ENCODE measurements around the gene MCF2L2.
A peak's percentile ranks its signal among the peaks of the same experiment; 100 is the strongest.
"Not testable (repeated sequence)": the region's sequence is repeated elsewhere in the genome, so short reads cannot be mapped to it uniquely, and the experiment has no call there.

Gene MCF2L2

DNA sequence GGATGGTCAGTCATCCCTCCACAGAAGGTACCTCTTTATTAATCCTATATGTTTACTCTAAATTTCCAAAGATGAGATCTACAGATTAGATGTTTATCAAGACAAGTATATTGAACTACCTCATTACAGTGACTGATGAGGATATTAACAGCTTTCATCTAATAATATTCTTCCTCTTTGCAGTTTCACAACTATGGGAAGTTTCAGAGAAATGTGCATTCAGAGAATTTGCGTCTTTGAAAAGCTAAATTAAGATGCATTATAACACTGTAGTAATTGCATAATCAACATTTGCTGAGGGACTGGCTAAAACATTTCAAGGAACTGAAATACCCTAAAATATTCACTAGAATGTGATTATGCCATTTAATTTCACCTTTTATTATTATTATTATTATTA is 46.7 kb downstream of the MCF2L2 start:
- H3K4me1 ChIP-seq (ENCODE audit: control insufficient read depth, insufficient read depth, low read length, unreplicated experiment), result peaks cover 19% of the 10 kb centered on the region
- peak overlapping the region; percentile 70 for H2AFZ ChIP-seq (ENCODE audit: low read length, unreplicated experiment)
- no peaks in the 10 kb centered on the region for H3K79me2 ChIP-seq (ENCODE audit: control insufficient read depth, insufficient read depth, low read length, unreplicated experiment)
- H3K27me3 ChIP-seq (ENCODE audit: insufficient read depth, low read length), result no peaks in the 10 kb centered on the region
- no peaks in the 10 kb centered on the region for H3K36me3 ChIP-seq (ENCODE audit: insufficient read depth, low read length)
- H3K4me3 ChIP-seq (ENCODE audit: low read depth, low read length), result no peak overlapping the region
- peak overlapping the region; percentile 50 for H3K27ac ChIP-seq (ENCODE audit: low read depth, low read length)

DNA sequence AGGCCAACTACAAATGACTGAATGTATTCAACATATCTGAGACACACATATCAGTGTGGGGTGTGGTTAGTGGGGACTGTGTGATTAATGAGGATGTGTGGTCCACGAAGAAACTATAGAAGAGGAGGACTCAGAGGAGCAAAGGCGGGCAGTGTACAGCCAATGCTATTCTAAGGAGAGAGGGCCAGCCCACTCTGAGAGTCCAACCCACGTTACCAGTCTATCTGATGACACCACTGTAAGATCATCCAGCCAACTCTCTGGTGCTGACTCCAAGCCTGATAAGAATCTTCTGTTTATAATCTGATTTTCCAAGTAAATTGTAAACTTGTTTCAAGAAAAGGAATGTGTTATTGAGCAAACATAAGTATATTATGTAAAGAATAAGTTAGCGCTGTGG is 47.2 kb downstream of the MCF2L2 start:
- H3K79me2 ChIP-seq (ENCODE audit: control insufficient read depth, insufficient read depth, low read length, unreplicated experiment), result no peaks in the 10 kb centered on the region
- no peaks in the 10 kb centered on the region for H3K27me3 ChIP-seq (ENCODE audit: insufficient read depth, low read length)
- peak overlapping the region; percentile 50 for H3K27ac ChIP-seq (ENCODE audit: low read depth, low read length)
- no peak overlapping the region for H3K4me3 ChIP-seq (ENCODE audit: low read depth, low read length)
- peaks cover 19% of the 10 kb centered on the region for H3K4me1 ChIP-seq (ENCODE audit: control insufficient read depth, insufficient read depth, low read length, unreplicated experiment)
- no peaks in the 10 kb centered on the region for H3K36me3 ChIP-seq (ENCODE audit: insufficient read depth, low read length)
- H2AFZ ChIP-seq (ENCODE audit: low read length, unreplicated experiment), result peak overlapping the region; percentile 70

DNA sequence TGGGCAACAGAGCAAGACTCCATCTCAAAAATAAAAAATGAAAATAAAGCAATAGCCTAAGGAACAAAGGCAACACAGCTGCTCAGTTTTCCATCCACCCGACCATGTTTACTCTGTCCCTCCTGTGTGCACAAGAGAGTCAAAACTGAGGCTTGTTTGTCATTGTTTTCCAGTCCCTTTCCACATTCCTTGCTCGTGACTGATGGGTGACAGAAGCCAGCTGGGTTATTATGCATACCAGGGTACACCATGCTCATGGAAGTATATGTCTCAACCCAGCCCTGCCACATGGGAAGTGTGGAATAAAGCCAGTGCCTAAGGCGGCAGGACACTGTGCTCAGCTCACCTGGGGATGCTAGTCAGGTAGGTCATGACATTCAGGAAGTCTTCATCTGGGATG is 49.5 kb downstream of the MCF2L2 start:
- no peak overlapping the region for H2AFZ ChIP-seq (ENCODE audit: low read length, unreplicated experiment)

GRCh38 chr3:183378545-183378944 is 49.9 kb downstream of the MCF2L2 start:
- no peak overlapping the region for H3K27ac ChIP-seq (ENCODE audit: low read depth, low read length)
- peaks cover 15% of the 10 kb centered on the region for H3K4me1 ChIP-seq (ENCODE audit: control insufficient read depth, insufficient read depth, low read length, unreplicated experiment)
- H3K4me3 ChIP-seq (ENCODE audit: low read depth, low read length), result no peak overlapping the region
- H3K36me3 ChIP-seq (ENCODE audit: insufficient read depth, low read length), result no peaks in the 10 kb centered on the region
- H3K27me3 ChIP-seq (ENCODE audit: insufficient read depth, low read length), result no peaks in the 10 kb centered on the region
- H3K79me2 ChIP-seq (ENCODE audit: control insufficient read depth, insufficient read depth, low read length, unreplicated experiment), result no peaks in the 10 kb centered on the region
- no peak overlapping the region for H2AFZ ChIP-seq (ENCODE audit: low read length, unreplicated experiment)

More for the DNA sequence above, 49.5 kb downstream of the MCF2L2 start:
- H3K4me1 ChIP-seq (ENCODE audit: control insufficient read depth, insufficient read depth, low read length, unreplicated experiment), result peaks cover 15% of the 10 kb centered on the region
- H3K36me3 ChIP-seq (ENCODE audit: insufficient read depth, low read length), result no peaks in the 10 kb centered on the region
- H3K27ac ChIP-seq (ENCODE audit: low read depth, low read length), result no peak overlapping the region
- no peak overlapping the region for H3K4me3 ChIP-seq (ENCODE audit: low read depth, low read length)
- H3K79me2 ChIP-seq (ENCODE audit: control insufficient read depth, insufficient read depth, low read length, unreplicated experiment), result no peaks in the 10 kb centered on the region
- H3K27me3 ChIP-seq (ENCODE audit: insufficient read depth, low read length), result no peaks in the 10 kb centered on the region

- Histone ChIP-seq H3K36me3 (ENCODE audit: insufficient read depth, low read length) (no peaks in the 10 kb centered on the region), H3K4me1 (ENCODE audit: control insufficient read depth, insufficient read depth, low read length, unreplicated experiment) (peaks cover 15% of the 10 kb centered on the region), H2AFZ (ENCODE audit: low read length, unreplicated experiment) (no peak overlapping the region), H3K4me3 (ENCODE audit: low read depth, low read length) (no peak overlapping the region), H3K27ac (ENCODE audit: low read depth, low read length) (no peak overlapping the region), H3K79me2 (ENCODE audit: control insufficient read depth, insufficient read depth, low read length, unreplicated experiment) (no peaks in the 10 kb centered on the region), H3K27me3 (ENCODE audit: insufficient read depth, low read length) (no peaks in the 10 kb centered on the region)
Measured at GRCh38 chr3:183378008-183378407, 50.4 kb downstream of the MCF2L2 start.

DNA sequence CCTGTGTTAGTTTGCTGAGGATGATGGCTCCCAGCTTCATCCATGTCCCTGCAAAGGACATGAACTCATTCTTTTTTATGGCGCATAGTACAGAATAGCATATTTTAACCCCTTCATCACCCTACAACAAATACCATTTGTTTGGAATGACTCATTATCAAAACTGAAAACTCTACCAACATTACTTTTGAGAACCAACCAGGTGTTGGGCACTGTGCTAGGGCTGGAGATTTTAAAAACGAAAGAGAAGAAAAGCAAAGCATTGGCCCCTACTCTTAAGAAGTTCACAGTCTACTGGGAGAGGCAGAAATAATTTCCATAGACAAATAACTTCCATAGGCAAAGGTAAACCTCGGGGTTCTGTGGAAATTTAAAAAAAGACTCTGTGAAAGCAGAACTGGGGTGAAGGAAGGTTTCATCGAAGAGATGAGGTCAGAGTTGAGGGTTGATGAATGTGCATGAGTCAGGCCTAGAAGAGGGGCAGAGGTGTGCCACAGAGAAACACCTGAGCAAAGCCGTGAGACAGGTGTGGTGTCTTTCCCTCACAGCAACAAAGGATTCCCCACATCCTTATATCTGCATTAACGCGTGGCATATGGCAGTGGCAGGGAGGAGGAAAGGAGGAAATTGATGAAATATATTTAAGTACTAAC is 51.0 kb downstream of the MCF2L2 start:
- Histone ChIP-seq H3K4me3 (ENCODE audit: low read depth, low read length) (no peak overlapping the region), H3K79me2 (ENCODE audit: control insufficient read depth, insufficient read depth, low read length, unreplicated experiment) (no peaks in the 10 kb centered on the region), H3K27me3 (ENCODE audit: insufficient read depth, low read length) (no peaks in the 10 kb centered on the region), H3K4me1 (ENCODE audit: control insufficient read depth, insufficient read depth, low read length, unreplicated experiment) (peaks cover 20% of the 10 kb centered on the region), H2AFZ (ENCODE audit: low read length, unreplicated experiment) (no peak overlapping the region), H3K36me3 (ENCODE audit: insufficient read depth, low read length) (no peaks in the 10 kb centered on the region), H3K27ac (ENCODE audit: low read depth, low read length) (no peak overlapping the region)

GRCh38 chr3:183375787-183376186 is 52.6 kb downstream of the MCF2L2 start:
- no peaks in the 10 kb centered on the region for H3K36me3 ChIP-seq (ENCODE audit: insufficient read depth, low read length)
- no peak overlapping the region for H3K4me3 ChIP-seq (ENCODE audit: low read depth, low read length)
- H3K79me2 ChIP-seq (ENCODE audit: control insufficient read depth, insufficient read depth, low read length, unreplicated experiment), result no peaks in the 10 kb centered on the region

DNA sequence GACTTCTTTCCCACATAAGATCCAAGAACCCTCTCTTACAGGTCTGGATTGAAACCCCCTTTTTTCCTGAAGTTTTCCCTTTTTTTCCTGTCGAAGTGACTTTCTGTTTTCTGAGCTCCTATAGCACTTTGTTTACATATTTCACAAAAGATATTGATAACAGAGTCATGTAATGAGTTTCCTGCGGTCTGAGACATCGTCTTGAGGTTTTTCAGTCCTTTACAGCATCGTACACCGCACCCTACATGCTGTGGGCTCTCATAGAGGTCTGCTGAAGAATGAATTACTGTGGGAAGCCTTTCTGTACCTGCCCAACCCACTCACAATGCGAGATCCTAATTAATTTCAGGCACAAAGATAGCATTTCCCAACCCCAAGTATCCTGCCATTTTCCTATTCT is 53.1 kb downstream of the MCF2L2 start:
- Histone ChIP-seq H3K36me3 (ENCODE audit: insufficient read depth, low read length) (no peaks in the 10 kb centered on the region), H3K79me2 (ENCODE audit: control insufficient read depth, insufficient read depth, low read length, unreplicated experiment) (no peaks in the 10 kb centered on the region), H3K4me3 (ENCODE audit: low read depth, low read length) (no peak overlapping the region), H3K27me3 (ENCODE audit: insufficient read depth, low read length) (no peaks in the 10 kb centered on the region), H2AFZ (ENCODE audit: low read length, unreplicated experiment) (no peak overlapping the region), H3K4me1 (ENCODE audit: control insufficient read depth, insufficient read depth, low read length, unreplicated experiment) (peaks cover 28% of the 10 kb centered on the region), H3K27ac (ENCODE audit: low read depth, low read length) (no peak overlapping the region)

More at GRCh38 chr3:183375787-183376186, 52.6 kb downstream of the MCF2L2 start:
- peaks cover 24% of the 10 kb centered on the region for H3K4me1 ChIP-seq (ENCODE audit: control insufficient read depth, insufficient read depth, low read length, unreplicated experiment)
- no peak overlapping the region for H2AFZ ChIP-seq (ENCODE audit: low read length, unreplicated experiment)
- no peaks in the 10 kb centered on the region for H3K27me3 ChIP-seq (ENCODE audit: insufficient read depth, low read length)
- no peak overlapping the region for H3K27ac ChIP-seq (ENCODE audit: low read depth, low read length)

DNA sequence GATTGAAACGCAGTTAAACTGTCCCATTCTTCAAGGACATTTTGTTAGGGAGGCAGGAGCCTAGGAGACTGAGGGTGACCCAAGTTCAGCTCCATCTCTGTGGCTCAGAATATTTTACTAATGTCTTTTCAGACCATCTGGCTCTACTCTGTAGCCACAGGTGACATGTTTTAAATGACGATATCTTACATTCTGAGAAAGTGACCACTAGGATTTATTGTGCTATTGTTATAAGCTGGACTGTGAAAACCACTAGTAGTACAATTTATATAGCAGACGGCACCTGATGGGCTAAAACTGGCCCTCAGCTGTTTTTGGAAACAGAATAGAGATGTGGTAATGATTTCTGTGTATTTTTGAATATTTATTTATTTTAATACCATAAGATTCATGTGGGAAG is 55.5 kb downstream of the MCF2L2 start:
- no peak overlapping the region for H2AFZ ChIP-seq (ENCODE audit: low read length, unreplicated experiment)
- H3K4me3 ChIP-seq (ENCODE audit: low read depth, low read length), result no peak overlapping the region
- peaks cover 41% of the 10 kb centered on the region for H3K4me1 ChIP-seq (ENCODE audit: control insufficient read depth, insufficient read depth, low read length, unreplicated experiment)
- H3K36me3 ChIP-seq (ENCODE audit: insufficient read depth, low read length), result no peaks in the 10 kb centered on the region
- H3K79me2 ChIP-seq (ENCODE audit: control insufficient read depth, insufficient read depth, low read length, unreplicated experiment), result no peaks in the 10 kb centered on the region
- no peaks in the 10 kb centered on the region for H3K27me3 ChIP-seq (ENCODE audit: insufficient read depth, low read length)
- peak overlapping the region; percentile 99 for H3K27ac ChIP-seq (ENCODE audit: low read depth, low read length)

GRCh38 chr3:183371600-183371968 is 56.8 kb downstream of the MCF2L2 start:
- not testable (repeated sequence) for H3K27me3 ChIP-seq (ENCODE audit: insufficient read depth, low read length); H3K4me3 ChIP-seq (ENCODE audit: low read depth, low read length); H3K36me3 ChIP-seq (ENCODE audit: insufficient read depth, low read length); H3K79me2 ChIP-seq (ENCODE audit: control insufficient read depth, insufficient read depth, low read length, unreplicated experiment); H2AFZ ChIP-seq (ENCODE audit: low read length, unreplicated experiment)
- Histone ChIP-seq H3K27ac (ENCODE audit: low read depth, low read length) (peak overlapping the region; percentile 99), H3K4me1 (ENCODE audit: control insufficient read depth, insufficient read depth, low read length, unreplicated experiment) (peaks cover 35% of the 10 kb centered on the region)

- Histone ChIP-seq H3K27ac (ENCODE audit: low read depth, low read length) (peak overlapping the region; percentile 99), H3K79me2 (ENCODE audit: control insufficient read depth, insufficient read depth, low read length, unreplicated experiment) (no peaks in the 10 kb centered on the region), H3K4me3 (ENCODE audit: low read depth, low read length) (peak overlapping the region; percentile 21; the same call in 1 of the 2 replicates), H3K27me3 (ENCODE audit: insufficient read depth, low read length) (no peaks in the 10 kb centered on the region), H2AFZ (ENCODE audit: low read length, unreplicated experiment) (no peak overlapping the region), H3K36me3 (ENCODE audit: insufficient read depth, low read length) (no peaks in the 10 kb centered on the region), H3K4me1 (ENCODE audit: control insufficient read depth, insufficient read depth, low read length, unreplicated experiment) (peaks cover 35% of the 10 kb centered on the region)
Measured at GRCh38 chr3:183370391-183370790, 58.0 kb downstream of the MCF2L2 start.

Data from ACC112 (cell line).